Gastroesophageal sphincter (tissue), 3 donors: ENCODE data around the gene FLNC.

Experiments
- POLR2A ChIP-seq, 2 donors: fragments of 450-650 bp; IDR thresholded peaks; one replicate each; pipeline ENCODE4 v1.6.1; 2017; ENCODE audit warnings: antibody characterized with exemption in 2 of 2, mild to moderate bottlenecking in 2 of 2, moderate library complexity in 1 of 2
- TF ChIP-seq, protein P1 (sequence below), 4 experiments: fragments of 200-600 bp in 2 of 4; fragments of 450-650 bp in 2 of 4; sonication (generic) in 1 of 4; IDR thresholded peaks; one replicate each; pipeline ENCODE4 v1.5.1; 2017 to 2019; ENCODE audit warnings: antibody characterized with exemption in 4 of 4, mild to moderate bottlenecking in 2 of 4, moderate library complexity in 2 of 4

DNA sequence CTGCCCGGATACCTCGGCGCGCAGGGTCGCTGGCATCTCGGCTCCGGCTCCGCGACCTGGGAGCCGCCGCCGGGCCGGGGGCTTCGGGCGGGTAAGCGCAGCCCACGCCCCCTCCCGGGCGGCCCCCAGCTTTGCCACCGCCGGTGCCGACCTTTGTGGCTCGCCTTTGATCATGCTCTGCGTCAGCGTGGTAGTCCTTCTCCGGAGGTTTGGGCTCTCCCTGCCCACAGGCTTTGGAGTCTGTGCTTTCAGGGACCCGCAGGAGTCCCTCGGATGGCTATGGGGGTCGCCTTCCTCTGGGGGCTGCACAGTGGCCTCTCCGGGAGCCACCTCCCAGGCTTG, 39.7 kb downstream of the FLNC start:
- TF ChIP-seq, protein P1, sequence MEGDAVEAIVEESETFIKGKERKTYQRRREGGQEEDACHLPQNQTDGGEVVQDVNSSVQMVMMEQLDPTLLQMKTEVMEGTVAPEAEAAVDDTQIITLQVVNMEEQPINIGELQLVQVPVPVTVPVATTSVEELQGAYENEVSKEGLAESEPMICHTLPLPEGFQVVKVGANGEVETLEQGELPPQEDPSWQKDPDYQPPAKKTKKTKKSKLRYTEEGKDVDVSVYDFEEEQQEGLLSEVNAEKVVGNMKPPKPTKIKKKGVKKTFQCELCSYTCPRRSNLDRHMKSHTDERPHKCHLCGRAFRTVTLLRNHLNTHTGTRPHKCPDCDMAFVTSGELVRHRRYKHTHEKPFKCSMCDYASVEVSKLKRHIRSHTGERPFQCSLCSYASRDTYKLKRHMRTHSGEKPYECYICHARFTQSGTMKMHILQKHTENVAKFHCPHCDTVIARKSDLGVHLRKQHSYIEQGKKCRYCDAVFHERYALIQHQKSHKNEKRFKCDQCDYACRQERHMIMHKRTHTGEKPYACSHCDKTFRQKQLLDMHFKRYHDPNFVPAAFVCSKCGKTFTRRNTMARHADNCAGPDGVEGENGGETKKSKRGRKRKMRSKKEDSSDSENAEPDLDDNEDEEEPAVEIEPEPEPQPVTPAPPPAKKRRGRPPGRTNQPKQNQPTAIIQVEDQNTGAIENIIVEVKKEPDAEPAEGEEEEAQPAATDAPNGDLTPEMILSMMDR (IDR thresholded peaks at IDR 0.05), result no peak
- no peak for TF ChIP-seq POLR2A (IDR thresholded peaks at IDR 0.05)
